ENCODE measurements around the gene PDE9A.

PDE9A gene

GRCh38 chr21:42724226-42724920 is 71.0 kb downstream of the PDE9A start:
- TF ChIP-seq EGR1 (IDR thresholded peaks at IDR 0.05) (peak; percentile 89), EP300 (IDR thresholded peaks at IDR 0.05; ENCODE audit: borderline replicate concordance) (peak; percentile 74; the same call in 1 of the 2 replicates), ZBTB7A (IDR thresholded peaks at IDR 0.05; ENCODE audit: low read depth) (no peak), TCF12 (IDR thresholded peaks at IDR 0.05; ENCODE audit: low read depth) (peak; percentile 58), CREB1 (IDR thresholded peaks at IDR 0.05; ENCODE audit: low read depth) (no peak), CEBPB (IDR thresholded peaks at IDR 0.05) (no peak), TEAD4 (IDR thresholded peaks at IDR 0.05) (no peak; the same call in 1 of the 2 replicates)

GRCh38 chr21:42725416-42725930 is 72.1 kb downstream of the PDE9A start:
- TF ChIP-seq RAD21 (IDR thresholded peaks at IDR 0.05; ENCODE audit: low read depth) (no peak), MAX (IDR thresholded peaks at IDR 0.05) (no peak), YY1 (IDR thresholded peaks at IDR 0.05; ENCODE audit: low read depth) (no peak), REST (IDR thresholded peaks at IDR 0.05; ENCODE audit: low read depth) (no peak), EP300 (IDR thresholded peaks at IDR 0.05; ENCODE audit: borderline replicate concordance) (no peak), CREB1 (IDR thresholded peaks at IDR 0.05; ENCODE audit: low read depth) (no peak), TEAD4 (IDR thresholded peaks at IDR 0.05) (no peak), TCF12 (IDR thresholded peaks at IDR 0.05; ENCODE audit: low read depth) (no peak), USF1 (IDR thresholded peaks at IDR 0.05) (no peak), NFIC (IDR thresholded peaks at IDR 0.05) (no peak), FOXM1 (IDR thresholded peaks at IDR 0.05; ENCODE audit: borderline replicate concordance, low read depth) (no peak), ZBTB7A (IDR thresholded peaks at IDR 0.05; ENCODE audit: low read depth) (no peak), EGR1 (IDR thresholded peaks at IDR 0.05) (no peak), CEBPB (IDR thresholded peaks at IDR 0.05) (no peak), TAF1 (IDR thresholded peaks at IDR 0.05; ENCODE audit: low read depth) (no peak)

- TF ChIP-seq TEAD4 (IDR thresholded peaks at IDR 0.05) (peak; percentile 41; the same call in 1 of the 2 replicates), MAX (IDR thresholded peaks at IDR 0.05) (no peak), CREB1 (IDR thresholded peaks at IDR 0.05; ENCODE audit: low read depth) (no peak), EGR1 (IDR thresholded peaks at IDR 0.05) (no peak), USF1 (IDR thresholded peaks at IDR 0.05) (no peak), ZBTB7A (IDR thresholded peaks at IDR 0.05; ENCODE audit: low read depth) (no peak), FOXM1 (IDR thresholded peaks at IDR 0.05; ENCODE audit: borderline replicate concordance, low read depth) (0 out of 2 replicates have a peak, but pooled peaks have one; percentile 16), TAF1 (IDR thresholded peaks at IDR 0.05; ENCODE audit: low read depth) (no peak), NFIC (IDR thresholded peaks at IDR 0.05) (peak; percentile 66)
Observed at GRCh38 chr21:42731264-42732032, 78.0 kb downstream of the PDE9A start.

GRCh38 chr21:42732033-42732410 is 78.6 kb downstream of the PDE9A start:
- no peak for TF ChIP-seq TAF1 (IDR thresholded peaks at IDR 0.05; ENCODE audit: low read depth)
- no peak for TF ChIP-seq NFIC (IDR thresholded peaks at IDR 0.05)
- TF ChIP-seq TEAD4 (IDR thresholded peaks at IDR 0.05) = no peak
- no peak for TF ChIP-seq RAD21 (IDR thresholded peaks at IDR 0.05; ENCODE audit: low read depth)
- TF ChIP-seq FOXM1 (IDR thresholded peaks at IDR 0.05; ENCODE audit: borderline replicate concordance, low read depth) = no peak
- TF ChIP-seq ZBTB7A (IDR thresholded peaks at IDR 0.05; ENCODE audit: low read depth) = no peak
- TF ChIP-seq EP300 (IDR thresholded peaks at IDR 0.05; ENCODE audit: borderline replicate concordance) = no peak
- TF ChIP-seq REST (IDR thresholded peaks at IDR 0.05; ENCODE audit: low read depth) = no peak
- no peak for TF ChIP-seq EGR1 (IDR thresholded peaks at IDR 0.05)
- TF ChIP-seq USF1 (IDR thresholded peaks at IDR 0.05) = no peak
- no peak for TF ChIP-seq CEBPB (IDR thresholded peaks at IDR 0.05)
- no peak for TF ChIP-seq CREB1 (IDR thresholded peaks at IDR 0.05; ENCODE audit: low read depth)
- TF ChIP-seq TCF12 (IDR thresholded peaks at IDR 0.05; ENCODE audit: low read depth) = no peak
- TF ChIP-seq MAX (IDR thresholded peaks at IDR 0.05) = no peak
- TF ChIP-seq YY1 (IDR thresholded peaks at IDR 0.05; ENCODE audit: low read depth) = no peak

Measured in Ishikawa (cell line).